Ramos (cell line): Measurements from ENCODE around the gene FSTL5.

Experiments used
- in situ Hi-C: fragments of 300-500 bp; cut with MboI; formaldehyde crosslinking; loops from one replicate; pipeline ENCODE4 v1.14.3; 2022; ENCODE audit warnings: low sequenced_read_pairs; ENCODE audit not compliant: unreplicated experiment

Gene FSTL5

DNA sequence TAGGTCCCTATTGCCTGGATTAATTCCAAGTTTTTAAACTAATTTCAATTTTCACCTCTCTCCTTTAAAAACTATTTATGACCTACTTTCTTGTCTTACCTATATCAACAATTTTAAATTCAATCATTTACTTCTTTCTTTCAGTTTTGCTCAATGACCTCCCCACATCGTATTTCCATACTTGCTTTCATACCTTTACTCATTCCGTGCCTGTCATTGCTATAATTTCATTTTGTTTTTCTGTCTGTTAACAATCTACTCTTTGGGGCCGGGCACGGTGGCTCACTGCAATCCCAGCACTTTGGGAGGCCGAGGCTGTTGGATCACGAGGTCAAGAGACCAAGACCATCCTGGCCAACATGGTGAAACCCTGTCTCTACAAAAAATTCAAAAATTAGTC lies 781.1 kb downstream of the FSTL5 start:
- in situ Hi-C loops: no loop called here

DNA sequence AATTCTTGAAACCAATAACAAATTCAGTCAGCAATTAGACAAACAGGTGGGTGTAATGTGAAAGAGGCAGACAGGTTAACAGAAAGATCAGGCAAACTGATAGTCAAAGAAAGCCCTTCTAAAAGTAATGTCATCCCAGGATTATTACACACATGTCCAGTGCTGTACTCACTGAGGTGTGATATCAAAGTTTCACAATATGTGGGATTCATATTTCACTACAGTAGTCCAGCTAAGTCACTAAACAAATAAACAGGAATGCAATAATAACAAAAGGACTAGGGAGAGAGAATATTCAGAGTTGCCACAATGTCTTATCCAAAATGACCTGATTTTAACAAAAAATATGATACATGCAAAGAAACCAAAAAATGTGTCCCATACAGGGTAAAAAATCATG lies 787.5 kb downstream of the FSTL5 start:
- in situ Hi-C loops: no loop called here

DNA sequence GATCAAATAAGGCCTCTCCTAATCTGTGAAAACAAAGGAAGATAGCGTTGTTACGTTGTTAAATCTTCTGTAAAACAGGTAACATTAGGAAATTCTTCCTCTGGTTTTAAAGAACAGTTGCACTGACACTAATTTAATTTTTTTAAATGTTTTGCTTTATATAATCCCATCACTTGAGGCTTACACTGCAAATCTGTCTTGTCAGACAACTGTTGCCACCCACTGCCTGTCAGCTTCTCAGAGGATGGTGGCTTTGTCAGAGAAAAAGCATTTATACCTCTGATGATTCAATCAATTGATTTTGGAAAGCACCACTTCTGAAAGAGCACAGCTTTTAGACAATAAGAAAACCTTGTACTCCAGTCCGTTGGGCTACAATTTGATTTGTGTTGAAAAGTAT lies 799.1 kb downstream of the FSTL5 start:
- in situ Hi-C loops: no loop called here

DNA sequence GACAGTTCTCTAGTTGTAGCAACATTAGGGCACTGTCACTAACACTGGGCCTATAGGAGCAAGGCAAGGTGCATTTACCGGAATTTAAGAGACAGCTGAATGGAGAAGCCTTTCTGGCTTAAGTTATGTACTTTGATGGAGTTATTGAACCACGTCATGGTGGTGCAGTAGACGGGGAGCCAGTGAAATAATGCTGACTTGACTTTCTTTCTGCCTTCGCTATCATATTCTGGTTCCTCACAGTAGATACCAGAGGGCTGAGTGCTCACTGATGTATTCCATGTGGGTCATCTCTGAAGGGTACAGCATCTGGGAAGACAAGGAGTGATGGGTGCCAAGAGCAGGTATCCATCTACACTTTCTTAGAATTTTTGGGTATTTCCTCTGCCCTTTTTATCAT lies 802.8 kb downstream of the FSTL5 start:
- in situ Hi-C loops: no loop called here

DNA sequence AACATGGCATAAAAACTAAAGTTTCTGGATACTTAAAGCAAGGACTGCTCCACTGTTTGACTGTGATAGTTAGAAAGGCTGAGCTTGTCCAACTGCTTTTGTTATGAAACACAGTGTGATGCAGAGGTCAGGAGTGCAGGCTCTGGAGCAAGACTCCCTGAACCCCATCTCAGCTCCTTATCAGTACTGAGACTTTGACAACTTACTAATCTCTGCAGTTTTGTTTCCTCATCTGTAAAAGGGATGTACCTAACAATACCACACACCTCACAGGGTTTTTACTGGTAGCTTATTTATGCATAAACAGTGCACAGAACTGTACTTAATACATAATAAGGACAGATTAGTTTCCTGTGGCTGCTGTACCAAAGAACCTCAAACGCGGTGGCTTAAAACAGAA lies 804.3 kb downstream of the FSTL5 start:
- in situ Hi-C loops: no loop called here

DNA sequence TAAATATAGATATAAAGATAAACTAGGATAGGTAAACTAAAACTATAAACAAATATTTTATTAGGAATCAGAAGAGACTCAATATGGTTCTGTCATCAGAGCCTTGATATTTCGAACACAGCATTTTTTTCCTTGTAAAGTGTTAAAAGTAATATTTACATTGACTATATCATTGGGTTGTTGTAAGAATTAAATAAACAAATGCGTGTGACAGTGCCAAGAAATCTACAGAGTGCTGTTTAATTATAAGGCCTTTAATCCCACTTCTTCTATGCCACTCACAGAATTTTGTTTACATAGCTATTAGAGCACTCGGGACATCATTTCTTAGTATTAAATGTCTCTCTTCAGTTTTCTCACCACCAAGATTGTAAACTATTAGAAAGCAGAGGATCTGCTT lies 807.4 kb downstream of the FSTL5 start:
- in situ Hi-C loops: no loop called here

DNA sequence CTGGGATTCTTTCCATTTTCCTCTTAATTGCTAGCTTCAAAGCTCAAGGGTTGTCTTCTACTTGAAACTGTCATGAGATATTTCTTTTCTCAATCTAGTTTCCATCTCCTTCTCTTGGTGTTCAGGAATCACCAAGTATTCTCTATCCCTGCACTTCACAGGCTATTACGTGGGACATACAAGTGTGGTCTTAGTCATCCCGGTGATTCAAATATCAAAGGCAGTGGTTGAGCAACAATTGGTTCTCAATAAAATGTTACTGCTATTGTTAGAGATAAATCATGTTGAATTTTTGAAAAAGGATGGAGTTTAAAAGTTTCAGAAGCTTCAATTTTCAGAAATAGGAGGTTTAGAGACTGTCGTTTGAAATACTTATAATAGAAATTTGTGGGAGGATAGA lies 812.9 kb downstream of the FSTL5 start:
- in situ Hi-C loops: no loop called here

DNA sequence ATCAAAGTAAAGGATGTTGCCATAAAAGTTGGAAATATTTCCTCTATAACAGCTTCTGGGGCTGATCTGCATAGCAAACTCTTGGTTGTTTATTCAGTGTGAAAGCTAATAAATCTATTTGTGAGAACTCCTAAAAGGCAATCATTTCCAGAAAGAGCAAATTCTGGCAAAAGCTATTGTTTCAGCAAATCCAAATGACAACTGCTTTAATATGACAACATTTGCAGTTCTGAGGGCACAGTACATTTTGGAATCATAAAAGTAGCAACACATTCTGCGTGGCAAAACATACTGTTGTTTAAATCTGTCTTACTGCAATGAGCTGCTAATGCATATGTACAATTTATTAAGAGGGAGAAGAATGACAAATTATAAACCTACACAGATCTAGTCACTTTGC lies 818.1 kb downstream of the FSTL5 start:
- in situ Hi-C loops: no loop called here

DNA sequence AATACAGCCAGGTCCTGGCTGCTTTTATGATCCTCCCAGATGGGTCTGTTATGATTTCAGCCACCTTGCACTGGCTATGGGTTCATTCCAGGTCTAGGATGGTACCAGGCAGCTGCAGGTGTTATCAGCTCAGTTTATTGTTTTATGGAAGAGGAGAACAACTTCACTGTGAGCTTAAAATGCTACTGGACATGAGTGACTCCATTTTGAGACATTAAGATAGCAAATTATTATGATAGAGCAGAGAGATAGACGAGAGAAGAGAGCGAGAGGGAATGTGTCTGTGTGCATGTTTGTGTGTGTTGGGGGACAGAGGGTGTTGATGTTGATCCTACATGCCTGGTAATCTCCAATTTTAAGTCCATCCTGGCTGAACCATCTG lies 820.2 kb downstream of the FSTL5 start:
- in situ Hi-C loops: no loop called here

DNA sequence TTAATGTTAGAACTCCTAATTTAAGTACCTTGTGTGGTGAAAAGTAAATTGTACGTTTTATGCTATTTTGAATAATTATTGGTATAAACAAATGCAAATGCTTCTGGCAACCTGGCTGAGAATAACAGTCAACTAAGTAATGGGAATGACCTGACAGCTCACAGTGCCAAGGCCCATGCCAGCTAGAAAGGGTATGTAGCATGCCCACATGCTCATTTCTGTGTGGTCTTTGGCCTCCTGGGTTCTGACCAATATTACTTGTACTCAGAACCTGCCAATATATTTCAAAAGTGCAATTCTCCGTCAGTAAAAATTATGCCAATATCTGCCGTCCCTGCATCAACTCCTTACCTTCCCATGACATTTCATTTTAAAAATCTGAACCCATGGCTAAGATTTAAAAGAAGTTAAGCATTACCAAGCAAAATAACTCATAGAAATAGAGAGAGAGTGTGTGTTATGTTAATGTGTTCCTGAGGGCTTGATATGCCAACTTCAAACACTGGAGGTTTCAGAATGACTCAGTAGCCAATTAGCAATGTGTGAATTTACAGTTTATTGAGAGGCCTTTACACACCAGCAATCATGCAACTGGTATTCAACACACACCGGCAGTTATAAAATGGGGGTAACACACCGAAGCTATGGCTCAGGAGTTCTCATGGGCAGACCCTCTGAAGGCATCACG lies 820.8 kb downstream of the FSTL5 start:
- in situ Hi-C loops: no loop called here

DNA sequence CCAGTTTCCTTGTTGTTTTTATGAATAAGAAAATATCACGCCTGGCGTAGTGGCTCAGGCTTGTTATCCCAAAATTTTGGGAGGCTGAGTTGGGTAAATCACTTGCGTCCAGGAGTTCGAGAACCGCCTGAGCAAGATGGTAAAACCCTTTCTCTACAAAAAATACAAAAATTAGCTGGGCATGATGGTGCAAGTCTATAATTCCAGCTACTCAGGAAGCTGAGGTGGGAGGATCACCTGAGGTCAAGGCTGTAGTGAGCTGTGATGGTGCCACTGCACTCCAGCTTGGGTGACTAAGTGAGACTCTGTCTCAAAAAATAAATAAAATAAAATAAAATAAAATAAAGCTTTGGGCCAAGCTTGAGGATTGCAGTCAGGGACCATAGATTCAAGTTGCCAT lies 827.2 kb downstream of the FSTL5 start:
- in situ Hi-C loops: no loop called here

DNA sequence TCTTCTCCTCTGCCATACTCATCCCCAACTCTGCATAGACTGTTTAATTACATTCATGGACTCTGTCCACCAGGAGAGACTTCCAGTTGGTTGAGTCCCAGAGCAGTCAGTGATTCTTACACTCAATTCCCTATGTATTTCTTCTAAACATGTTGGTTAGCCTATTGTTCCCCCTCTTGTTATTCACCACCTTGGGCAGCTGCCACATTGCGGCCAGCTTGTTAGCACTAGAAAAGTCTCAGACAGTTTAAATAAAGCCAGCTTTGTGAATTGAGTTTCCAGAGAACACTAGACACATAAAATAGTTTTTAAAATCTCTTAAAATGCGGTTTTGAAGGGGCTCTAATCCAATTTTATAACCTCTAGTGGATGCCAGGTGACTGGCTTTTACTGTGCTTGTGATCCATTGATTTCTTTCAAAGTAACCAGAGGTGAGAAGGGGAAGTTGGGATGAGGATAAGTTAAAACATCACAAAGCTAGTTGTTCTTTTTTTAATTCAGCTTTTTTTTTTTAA lies 827.7 kb downstream of the FSTL5 start:
- in situ Hi-C loops: no loop called here
